Natural killer cell (primary cell): Measurements from ENCODE around the gene NAT14. TPM values are rescaled to one million over a fixed set of nuclear protein-coding genes. Genes with fewer than 3 reads are reported as not detected.

Experiments
- ATAC-seq, 3 donors: fragments of 150-1000 bp in 2 of 3; fragments of 200-7000 bp in 1 of 3; cut with Tn5 transposase; 1 replicate in 1 of 3; 2 replicates in 2 of 3; pipeline ENCODE4 v1.10.0; 2021; ENCODE audit warnings: mild to moderate bottlenecking in 2 of 3, moderate library complexity in 2 of 3
- DNase-seq, 2 donors: peaks; one replicate each; pipeline versions ENCODE4 v3.0.0 to v3.0.0-alpha.2; 2013 to 2021; ENCODE audit warnings: mixed read lengths in 1 of 2
- H3K27ac ChIP-seq: one replicate; pipeline ENCODE4 v1.5.1; 2013; ENCODE audit warnings: mild to moderate bottlenecking, low read length
- H3K27me3 ChIP-seq: one replicate; pipeline ENCODE4 v1.6.1; 2013; ENCODE audit warnings: low read length; ENCODE audit not compliant: control insufficient read depth, insufficient read depth
- H3K36me3 ChIP-seq: one replicate; pipeline ENCODE4 v1.6.1; 2013; ENCODE audit warnings: low read length; ENCODE audit not compliant: control insufficient read depth, insufficient read depth
- H3K4me1 ChIP-seq: one replicate; pipeline ENCODE4 v1.6.1; 2013; ENCODE audit warnings: low read length; ENCODE audit not compliant: control insufficient read depth, insufficient read depth
- H3K4me3 ChIP-seq: one replicate; pipeline ENCODE4 v1.5.1; 2013; ENCODE audit warnings: low read length
- H3K9me3 ChIP-seq: one replicate; pipeline ENCODE4 v1.6.1; 2013; ENCODE audit warnings: low read length; ENCODE audit not compliant: control insufficient read depth, insufficient read depth
- H3K27ac Mint-ChIP-seq, 2 donors: one replicate each; pipeline ENCODE4 v1.8.0; 2022; ENCODE audit warnings: mild to moderate bottlenecking in 2 of 2, mixed read lengths in 2 of 2, moderate library complexity in 1 of 2
- H3K27me3 Mint-ChIP-seq, 2 donors: one replicate each; pipeline ENCODE4 v1.8.0; 2022; ENCODE audit warnings: low read depth in 2 of 2, mixed read lengths in 2 of 2
- H3K36me3 Mint-ChIP-seq: one replicate; pipeline ENCODE4 v1.8.0; 2022; ENCODE audit warnings: mixed read lengths
- H3K4me1 Mint-ChIP-seq, 2 donors: one replicate each; pipeline ENCODE4 v1.8.0; 2022; ENCODE audit warnings: mixed read lengths in 2 of 2
- H3K4me3 Mint-ChIP-seq: one replicate; pipeline ENCODE4 v1.8.0; 2022; ENCODE audit warnings: mild to moderate bottlenecking, moderate library complexity, mixed read lengths
- H3K9me3 Mint-ChIP-seq, 2 donors: one replicate each; pipeline ENCODE4 v1.8.0; 2022; ENCODE audit warnings: mixed read lengths in 2 of 2
- CTCF ChIP-seq: fragments of 200-600 bp; IDR thresholded peaks from one replicate; pipeline ENCODE4 v1.8.0; 2022; ENCODE audit warnings: antibody characterized with exemption
- WGBS: methylation state at CpG from one replicate; pipeline ENCODE4 v1.1.7; 2013; ENCODE audit warnings: missing lambda C conversion rate; ENCODE audit not compliant: insufficient coverage; 5-methylcytosine and 5-hydroxymethylcytosine counted together
- intact Hi-C: fragments of 100-400 bp; cut with micrococcal nuclease; formaldehyde crosslinking; loops from one replicate; pipeline ENCODE4 v1.14.2; 2022
- total RNA-seq, 4 donors: library from RNA; stranded (reverse); fragments of 120-200 nt in 1 of 4; gene quantifications; one replicate each; pipeline versions ENCODE4 v1.2.3 to v1.2.4, GENCODE V29; 2013 to 2022

NAT14 gene
- total RNA-seq, 3 donors from 2014 or later (not counting 1 experiment from before 2014, with no cell fraction given), result 8.7 to 12.5 (median 8.8) TPM

- Mint-ChIP-seq H3K36me3 (no peaks in the 10 kb centered on the region), H3K4me1 (peaks cover 24 to 32% of the 10 kb centered on the region in 2 donors), H3K9me3 (no peaks in the 10 kb centered on the region), H3K27ac (peak overlapping the region; percentile 91 to 92), H3K27me3 (peaks cover 0 to 3% of the 10 kb centered on the region in 2 donors), H3K4me3 (peak overlapping the region; percentile 95)
- 48% methylated on average over 22 of the region's 24 CpGs for WGBS
- TF ChIP-seq CTCF, result no peak
- peaks cover 15% of the 10 kb centered on the region for H3K4me1 ChIP-seq
- no peaks in the 10 kb centered on the region for H3K27me3 ChIP-seq
- DNase-seq (peak in 1 of 2 donors; percentile 57), ATAC-seq (no peak)
- peak overlapping the region; percentile 71 for H3K27ac ChIP-seq
- H3K4me3 ChIP-seq, result peak overlapping the region; percentile 91
- no peaks in the 10 kb centered on the region for H3K36me3 ChIP-seq
- H3K9me3 ChIP-seq, result no peaks in the 10 kb centered on the region
- intact Hi-C loops, result loop anchor here (2.0 kb wide), 1 partner anchor 16 kb away; the partner anchor contains the start of gene ZNF628
These were observed 24.2 kb upstream of the NAT14 start for GRCh38 chr19:55460670-55461258.

- peaks cover 0 to 4% of the 10 kb centered on the region in 2 donors for H3K27me3 Mint-ChIP-seq
- peak; percentile 100 for DNase-seq
- H3K27ac Mint-ChIP-seq, result peak within 1 kb of the TSS; percentile 91 to 92
These were observed 23.6 kb upstream of the NAT14 start, which contains the start of gene ISOC2 for GRCh38 chr19:55461259-55461973. Gene ISOC2 (minus strand): TSS chr19:55461642. CDS start chr19:55456486, 5,156 bp downstream.

DNA sequence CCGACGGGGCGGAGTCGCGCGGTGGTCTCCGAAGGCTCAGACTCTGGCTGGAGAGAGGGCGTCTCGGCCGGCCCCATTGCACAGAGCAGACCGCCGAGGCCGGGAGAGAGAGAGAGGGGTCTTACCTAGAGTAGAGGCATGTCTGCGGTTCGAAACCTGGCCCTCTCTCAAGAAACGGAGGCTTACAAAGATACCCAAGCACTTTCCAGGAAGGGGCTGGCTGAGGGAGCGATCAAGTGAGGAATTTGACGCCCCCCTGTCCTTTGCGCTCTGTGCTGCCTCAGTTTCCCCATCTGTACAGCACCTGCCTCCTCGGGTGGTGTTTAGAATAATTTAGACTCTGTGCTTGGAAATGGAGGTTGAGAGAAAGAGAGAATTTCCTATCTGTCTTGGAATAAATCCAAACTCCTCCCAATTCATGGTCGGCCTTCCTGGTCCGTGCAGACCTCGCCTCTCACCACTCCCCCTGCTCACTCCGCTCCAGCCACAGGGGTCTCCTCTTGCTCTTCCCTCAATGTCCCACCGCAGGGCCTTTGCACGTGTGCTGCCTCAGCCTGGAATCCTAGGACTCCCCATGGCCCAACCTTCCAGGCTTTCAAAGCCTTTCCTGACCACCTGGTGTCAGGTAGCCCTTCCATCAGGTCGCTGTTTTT lies 22.9 kb upstream of the NAT14 start:
- peak overlapping the region; percentile 91 to 92 for H3K27ac Mint-ChIP-seq
- no peak for ATAC-seq
- WGBS, result 11% methylated on average over 26 of the region's 27 CpGs
- Histone ChIP-seq H3K27me3 (no peaks in the 10 kb centered on the region), H3K4me1 (peaks cover 15% of the 10 kb centered on the region), H3K4me3 (peak overlapping the region; percentile 91), H3K27ac (peak overlapping the region; percentile 81), H3K36me3 (no peaks in the 10 kb centered on the region), H3K9me3 (no peaks in the 10 kb centered on the region)
- H3K36me3 Mint-ChIP-seq, result no peaks in the 10 kb centered on the region
- peak overlapping the region; percentile 95 for H3K4me3 Mint-ChIP-seq
- no peak for TF ChIP-seq CTCF
- H3K9me3 Mint-ChIP-seq, result no peaks in the 10 kb centered on the region
- intact Hi-C loops, result loop anchor here (2.0 kb wide), 1 partner anchor 15 kb away; the partner anchor contains the start of gene ZNF628
- H3K4me1 Mint-ChIP-seq, result peaks cover 24 to 32% of the 10 kb centered on the region in 2 donors
- peaks cover 0 to 5% of the 10 kb centered on the region in 2 donors for H3K27me3 Mint-ChIP-seq
- DNase-seq, result no peak

More at GRCh38 chr19:55461259-55461973, 23.6 kb upstream of the NAT14 start, which contains the start of gene ISOC2:
- Histone ChIP-seq H3K27me3 (no peaks in the 10 kb centered on the region), H3K4me3 (peak within 1 kb of the TSS; percentile 91), H3K4me1 (peaks cover 15% of the 10 kb centered on the region), H3K27ac (peak within 1 kb of the TSS; percentile 81), H3K36me3 (no peaks in the 10 kb centered on the region), H3K9me3 (no peaks in the 10 kb centered on the region)
- WGBS, result under 1% methylated on average over 54 of the region's 54 CpGs
- ATAC-seq, result peak; percentile 94 to 99 (median 95)
- intact Hi-C loops, result loop anchor here (2.0 kb wide), 1 partner anchor 15 kb away; the partner anchor contains the start of gene ZNF628
- no peak for TF ChIP-seq CTCF
- peaks cover 24 to 32% of the 10 kb centered on the region in 2 donors for H3K4me1 Mint-ChIP-seq
- no peaks in the 10 kb centered on the region for H3K36me3 Mint-ChIP-seq
- H3K4me3 Mint-ChIP-seq, result peak within 1 kb of the TSS; percentile 95
- no peaks in the 10 kb centered on the region for H3K9me3 Mint-ChIP-seq
